Measurements from ENCODE around the gene HDAC6.
"Not testable (repeated sequence)": the region's sequence is repeated elsewhere in the genome, so short reads cannot be mapped to it uniquely, and the experiment has no call there.

The HDAC6 gene

DNA sequence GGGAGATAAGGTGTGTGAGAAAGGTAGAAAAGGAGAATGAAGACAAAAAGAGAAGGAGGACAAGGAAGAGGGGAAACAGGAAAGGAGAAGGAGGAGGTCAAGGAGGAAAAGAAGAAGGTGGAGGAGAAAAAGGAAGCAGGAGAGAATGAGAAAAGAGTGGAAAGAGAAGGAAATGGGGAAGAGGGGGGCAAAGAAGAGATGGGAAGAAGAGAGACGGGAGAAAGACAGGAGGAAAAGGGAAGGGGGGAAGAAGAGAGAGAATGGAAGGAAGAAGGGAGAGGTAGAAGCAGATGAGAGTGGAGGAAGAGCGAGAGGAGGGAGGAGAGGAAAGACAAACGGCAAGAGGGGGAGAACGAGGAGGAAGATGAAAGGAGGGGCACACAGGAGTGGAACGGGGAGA lies 11.4 kb upstream of the HDAC6 start:
- no peak for DNase-seq

DNA sequence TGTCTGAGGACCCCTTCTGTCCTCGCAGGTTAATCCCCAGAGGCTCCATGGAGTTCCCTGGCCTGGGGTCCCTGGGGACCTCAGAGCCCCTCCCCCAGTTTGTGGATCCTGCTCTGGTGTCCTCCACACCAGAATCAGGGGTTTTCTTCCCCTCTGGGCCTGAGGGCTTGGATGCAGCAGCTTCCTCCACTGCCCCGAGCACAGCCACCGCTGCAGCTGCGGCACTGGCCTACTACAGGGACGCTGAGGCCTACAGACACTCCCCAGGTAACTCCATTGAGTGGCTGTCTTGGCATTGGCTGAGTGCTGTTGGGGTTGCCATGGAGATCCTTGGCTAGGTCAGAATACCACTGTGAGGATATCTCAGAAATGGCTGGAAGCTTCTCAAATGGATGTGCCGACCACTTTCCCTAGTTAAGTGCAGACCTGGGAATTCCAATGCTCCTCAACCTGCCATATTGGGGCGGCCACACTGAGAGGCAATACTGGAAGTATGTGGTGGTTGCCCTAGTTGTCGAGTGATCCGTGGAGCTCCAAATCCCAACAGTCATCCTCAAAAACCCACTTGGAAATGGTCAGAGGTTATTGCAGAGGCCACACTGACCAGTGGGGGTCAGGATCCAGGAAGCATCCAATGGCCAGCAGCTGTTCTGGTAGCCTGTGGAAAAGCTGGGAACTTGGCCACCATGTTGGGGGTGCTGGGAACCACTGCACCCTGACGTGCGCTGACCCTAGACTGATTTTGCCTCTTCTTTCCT lies 10.6 kb upstream of the HDAC6 start:
- no peak for DNase-seq

DNA sequence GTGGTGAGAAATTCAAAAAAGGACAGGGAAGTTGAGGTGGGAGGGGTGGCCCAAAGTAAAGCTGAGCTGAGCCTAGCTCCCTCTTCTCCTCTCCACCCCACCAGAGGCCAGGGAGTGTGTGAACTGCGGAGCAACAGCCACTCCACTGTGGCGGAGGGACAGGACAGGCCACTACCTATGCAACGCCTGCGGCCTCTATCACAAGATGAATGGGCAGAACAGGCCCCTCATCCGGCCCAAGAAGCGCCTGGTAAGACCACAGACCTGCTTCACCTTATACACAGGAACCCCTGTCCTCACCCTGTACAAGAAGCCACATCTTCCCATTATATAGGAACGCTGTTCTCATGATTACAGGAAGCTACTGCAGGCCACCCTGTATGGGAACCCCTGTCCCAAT lies 9.6 kb upstream of the HDAC6 start:
- DNase-seq = no peak

DNA sequence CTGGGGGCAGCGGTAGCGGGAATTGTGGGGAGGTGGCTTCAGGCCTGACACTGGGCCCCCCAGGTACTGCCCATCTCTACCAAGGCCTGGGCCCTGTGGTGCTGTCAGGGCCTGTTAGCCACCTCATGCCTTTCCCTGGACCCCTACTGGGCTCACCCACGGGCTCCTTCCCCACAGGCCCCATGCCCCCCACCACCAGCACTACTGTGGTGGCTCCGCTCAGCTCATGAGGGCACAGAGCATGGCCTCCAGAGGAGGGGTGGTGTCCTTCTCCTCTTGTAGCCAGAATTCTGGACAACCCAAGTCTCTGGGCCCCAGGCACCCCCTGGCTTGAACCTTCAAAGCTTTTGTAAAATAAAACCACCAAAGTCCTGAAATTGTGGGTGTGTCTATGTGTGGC lies 7.9 kb upstream of the HDAC6 start:
- no peak for DNase-seq

DNA sequence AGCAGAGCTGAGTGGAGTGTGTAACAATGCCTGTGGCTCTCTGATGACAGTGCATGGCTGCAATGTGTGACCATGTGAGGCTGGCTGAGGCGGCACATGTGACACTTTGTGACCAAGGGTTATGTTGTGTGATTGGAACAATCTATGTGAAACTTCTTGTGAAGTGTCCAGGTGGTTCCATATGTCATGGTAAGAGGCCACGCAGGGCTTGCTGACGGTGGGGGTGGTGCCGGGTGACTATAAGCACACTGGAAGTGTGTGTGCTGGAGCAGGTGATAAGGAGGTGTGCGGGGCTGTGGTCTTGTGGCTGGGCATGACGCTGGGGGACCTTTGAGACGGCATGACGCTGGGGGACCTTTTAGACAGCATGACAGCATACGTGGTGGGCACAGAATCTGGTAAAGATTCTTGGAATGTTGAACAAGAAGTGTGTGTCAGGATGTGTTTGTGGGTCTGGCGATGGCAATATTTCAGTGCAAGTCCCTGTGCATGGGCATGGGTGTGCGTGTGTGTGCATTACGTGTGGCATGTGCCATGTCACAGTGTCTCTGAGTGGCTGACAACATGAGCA lies 7.4 kb upstream of the HDAC6 start:
- DNase-seq = no peak

DNA sequence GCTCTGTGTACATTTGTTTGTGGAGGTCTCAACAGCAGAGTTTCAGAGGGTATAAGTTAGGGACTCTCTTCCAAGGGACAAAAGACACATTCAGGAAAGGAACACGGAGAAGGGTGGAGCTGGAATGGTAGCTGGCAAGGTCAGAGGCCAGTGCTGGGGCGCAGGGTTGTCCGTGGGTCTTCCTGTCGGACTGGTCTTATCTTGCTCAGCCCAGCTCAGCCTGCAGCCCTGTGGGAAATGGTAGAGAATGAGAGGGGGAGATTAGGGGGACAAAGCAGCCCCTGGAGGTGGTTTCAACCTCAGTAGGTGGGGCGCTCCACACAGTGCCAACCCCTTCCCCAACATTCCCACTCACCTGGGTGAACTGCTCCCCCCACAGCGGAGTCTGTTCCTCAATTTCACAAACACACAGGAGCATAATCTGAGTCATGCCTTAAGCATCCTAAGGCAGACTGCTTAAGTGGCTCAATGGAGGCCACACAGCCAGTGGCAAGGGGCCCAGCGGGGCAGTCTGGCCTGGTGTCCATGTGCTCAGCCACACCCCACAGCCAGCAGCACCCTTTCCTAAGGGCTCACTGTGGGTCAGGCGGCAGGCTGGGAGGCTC lies 6.9 kb upstream of the HDAC6 start:
- DNase-seq = no peak

DNA sequence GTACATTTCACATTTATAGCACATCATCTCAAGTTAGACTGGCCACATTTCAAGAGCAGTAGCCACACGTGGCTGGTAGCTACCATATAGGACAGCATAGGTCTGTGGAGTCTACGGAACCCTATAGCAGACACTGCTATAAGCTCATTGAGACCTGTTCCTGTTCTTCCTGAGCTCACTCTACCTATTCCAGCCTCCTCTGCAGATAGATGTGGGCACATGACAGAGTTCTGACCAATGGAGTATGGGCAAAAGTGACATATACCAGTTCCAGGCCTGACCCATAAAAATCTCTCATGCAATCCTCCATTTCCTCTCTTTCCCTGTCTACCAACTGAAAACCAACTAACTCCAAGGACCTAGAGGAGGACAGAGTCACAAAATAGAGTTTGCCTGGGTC lies 3.5 kb upstream of the HDAC6 start:
- DNase-seq = no peak

DNA sequence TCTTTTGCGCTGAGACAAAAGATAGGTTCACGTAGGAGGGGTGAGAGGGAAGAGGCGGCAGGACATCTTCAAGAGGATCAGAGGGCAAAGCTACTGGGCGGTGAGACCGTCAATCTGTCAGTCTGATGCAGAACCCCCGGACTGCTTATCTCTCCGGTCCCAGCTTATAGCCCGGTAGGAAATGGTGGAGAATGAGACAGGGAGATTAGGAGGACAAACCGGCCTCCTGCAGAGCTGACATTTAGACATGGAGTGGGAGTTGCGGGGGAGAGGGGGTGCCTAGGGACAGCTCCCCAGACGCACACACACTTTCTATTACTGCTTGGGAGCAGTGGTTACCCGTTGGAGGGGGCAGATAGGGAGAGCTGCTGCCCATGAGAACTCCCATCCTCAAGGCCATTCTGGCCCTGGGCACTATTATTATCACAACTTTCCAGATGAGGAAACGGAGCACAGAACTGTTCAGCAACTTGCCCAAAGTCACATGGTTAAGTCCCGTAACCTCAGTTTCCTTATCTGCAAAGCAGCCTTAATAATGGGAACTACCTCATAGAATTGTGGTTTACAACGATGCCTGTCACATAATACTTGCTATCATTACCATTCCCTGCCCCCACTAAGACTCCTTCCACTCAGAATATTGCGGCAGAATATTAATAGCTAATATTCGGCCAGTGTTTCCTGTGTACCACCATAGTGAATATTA lies 1.1 kb upstream of the HDAC6 start:
- DNase-seq = peak; percentile 17

DNA sequence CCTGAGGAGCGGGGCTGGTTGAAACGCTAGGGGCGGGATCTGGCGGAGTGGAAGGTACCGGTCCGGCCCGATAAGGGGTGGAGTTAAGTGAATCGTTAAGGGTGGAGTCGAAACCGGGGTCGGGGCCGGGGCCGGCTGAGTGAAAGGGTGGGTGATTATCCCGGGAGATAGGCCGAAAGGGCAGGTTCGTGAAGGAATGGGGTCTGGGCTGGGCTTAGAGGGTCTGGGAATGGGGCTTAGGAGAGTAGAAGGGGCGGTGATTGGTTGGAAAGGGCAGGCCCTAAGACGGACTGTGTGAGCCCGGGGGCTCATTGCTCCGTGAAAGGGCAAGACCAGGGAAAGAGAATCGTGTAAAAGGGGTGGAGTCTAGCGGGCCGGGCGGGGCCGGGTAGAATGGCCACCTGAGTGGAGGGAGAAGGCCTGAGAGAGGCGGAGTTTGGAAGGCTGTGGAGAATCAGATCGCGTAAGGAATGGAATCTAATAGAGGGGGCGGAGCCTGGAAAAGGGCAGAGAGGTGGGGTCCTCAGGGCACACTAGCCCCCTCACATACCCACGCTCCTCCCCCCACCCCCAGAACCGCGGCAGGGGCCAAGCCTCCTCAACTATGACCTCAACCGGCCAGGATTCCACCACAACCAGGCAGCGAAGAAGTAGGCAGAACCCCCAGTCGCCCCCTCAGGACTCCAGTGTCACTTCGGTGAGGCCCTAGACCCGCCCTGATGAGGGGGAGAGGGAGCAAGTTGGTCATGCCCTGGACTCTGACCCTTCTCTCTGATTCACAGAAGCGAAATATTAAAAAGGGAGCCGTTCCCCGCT lies 430 bp downstream of the HDAC6 start:
- DNase-seq = peak; percentile 88

DNA sequence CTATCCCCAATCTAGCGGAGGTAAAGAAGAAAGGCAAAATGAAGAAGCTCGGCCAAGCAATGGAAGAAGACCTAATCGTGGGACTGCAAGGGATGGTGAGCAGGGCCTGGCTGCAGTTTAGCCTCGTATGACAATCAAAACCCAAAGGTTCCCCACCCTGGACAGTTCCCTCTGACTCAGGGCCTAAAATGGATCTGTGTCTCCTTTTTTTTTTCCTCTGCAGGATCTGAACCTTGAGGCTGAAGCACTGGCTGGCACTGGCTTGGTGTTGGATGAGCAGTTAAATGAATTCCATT lies 986 bp downstream of the HDAC6 start:
- no peak for DNase-seq

DNA sequence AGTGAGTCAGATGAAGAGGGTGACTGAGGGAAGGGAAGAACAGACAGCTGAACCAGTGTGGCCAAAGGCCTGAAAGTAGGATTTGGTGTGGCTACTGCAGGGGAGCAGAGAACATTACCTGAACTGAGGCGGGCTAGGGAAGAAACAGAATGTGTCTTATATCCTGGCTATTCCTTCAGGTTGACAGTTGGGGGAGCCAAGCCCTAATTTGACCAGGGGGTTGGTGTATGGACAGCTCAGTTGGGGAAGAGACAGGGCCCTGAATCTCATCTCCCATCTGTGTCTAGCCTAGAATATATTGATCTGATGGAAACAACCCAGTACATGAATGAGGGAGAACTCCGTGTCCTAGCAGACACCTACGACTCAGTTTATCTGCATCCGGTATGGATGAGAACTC lies 4.2 kb downstream of the HDAC6 start:
- peak; percentile 4 for DNase-seq

DNA sequence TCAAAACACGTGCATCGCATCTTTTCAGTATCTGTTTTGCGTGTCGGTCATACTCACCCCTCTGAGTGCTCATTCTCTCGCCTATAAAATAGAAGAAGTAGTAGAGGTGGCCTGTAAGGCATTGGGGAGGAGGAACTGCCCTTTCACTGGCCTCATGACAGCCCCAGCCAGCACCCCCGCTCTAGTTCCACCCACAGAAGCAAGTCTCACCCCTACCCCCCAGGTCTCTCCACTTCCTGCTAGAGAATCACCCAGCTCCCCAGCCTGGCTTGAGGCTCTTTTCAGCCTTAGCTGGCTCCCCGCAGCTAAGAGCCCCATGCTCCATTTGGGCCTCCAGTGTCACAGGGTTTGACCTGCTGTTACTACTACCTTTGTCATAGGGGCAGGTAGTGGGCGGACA lies 11.8 kb downstream of the HDAC6 start:
- no peak for DNase-seq

DNA sequence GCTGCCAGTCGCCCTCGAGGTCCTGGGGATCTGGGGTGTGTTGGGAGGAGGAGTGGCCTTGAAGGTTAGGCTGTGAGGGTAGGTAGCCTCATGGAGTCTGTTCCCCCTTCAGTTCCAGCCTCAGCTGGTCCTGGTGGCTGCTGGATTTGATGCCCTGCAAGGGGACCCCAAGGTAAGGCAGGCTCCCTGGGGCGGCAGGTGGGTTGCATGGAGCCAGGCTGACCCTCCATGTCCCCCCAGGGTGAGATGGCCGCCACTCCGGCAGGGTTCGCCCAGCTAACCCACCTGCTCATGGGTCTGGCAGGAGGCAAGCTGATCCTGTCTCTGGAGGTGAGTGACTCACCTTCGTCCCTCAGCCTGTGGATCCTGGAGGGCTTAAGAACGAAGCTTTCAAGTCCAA lies 12.9 kb downstream of the HDAC6 start:
- no peak for DNase-seq

DNA sequence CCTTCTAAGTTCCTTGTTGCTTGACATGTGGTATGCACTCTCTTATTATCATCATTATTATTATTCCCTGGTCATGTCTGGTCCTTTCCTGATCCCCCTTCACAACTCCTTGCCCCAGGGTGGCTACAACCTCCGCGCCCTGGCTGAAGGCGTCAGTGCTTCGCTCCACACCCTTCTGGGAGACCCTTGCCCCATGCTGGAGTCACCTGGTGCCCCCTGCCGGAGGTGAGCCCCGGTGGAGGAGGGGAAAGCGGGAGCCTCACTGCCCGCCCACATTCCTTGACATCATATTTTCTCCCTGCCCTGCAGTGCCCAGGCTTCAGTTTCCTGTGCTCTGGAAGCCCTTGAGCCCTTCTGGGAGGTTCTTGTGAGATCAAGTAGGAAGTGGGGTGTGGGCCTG lies 13.4 kb downstream of the HDAC6 start:
- DNase-seq = no peak

DNA sequence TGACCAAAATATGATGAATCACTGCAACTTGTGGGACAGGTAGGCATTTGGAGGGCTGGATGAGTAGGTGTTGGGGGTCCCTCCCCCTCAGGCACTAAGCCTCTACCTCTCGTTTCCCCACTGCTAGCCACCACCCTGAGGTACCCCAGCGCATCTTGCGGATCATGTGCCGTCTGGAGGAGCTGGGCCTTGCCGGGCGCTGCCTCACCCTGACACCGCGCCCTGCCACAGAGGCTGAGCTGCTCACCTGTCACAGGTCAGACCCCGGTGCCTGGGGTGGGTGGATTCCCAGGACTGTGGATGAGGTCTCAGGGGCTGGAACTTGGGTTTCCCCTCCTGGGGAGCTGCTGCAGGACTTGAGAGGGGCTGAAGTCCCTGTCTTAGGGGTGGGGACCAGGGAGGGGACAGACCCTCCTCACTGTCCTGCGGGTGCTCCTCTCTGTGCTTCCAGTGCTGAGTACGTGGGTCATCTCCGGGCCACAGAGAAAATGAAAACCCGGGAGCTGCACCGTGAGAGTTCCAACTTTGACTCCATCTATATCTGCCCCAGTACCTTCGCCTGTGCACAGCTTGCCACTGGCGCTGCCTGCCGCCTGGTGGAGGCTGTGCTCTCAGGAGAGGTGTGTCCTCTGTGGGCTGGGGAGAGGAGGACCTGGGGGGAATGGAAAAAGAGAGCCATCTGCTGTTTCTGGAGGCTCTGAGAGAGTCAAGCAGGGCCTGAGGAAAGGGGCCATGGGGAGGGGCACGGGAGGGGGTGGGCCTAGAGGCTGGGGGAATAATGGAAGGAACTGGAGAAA lies 14.3 kb downstream of the HDAC6 start:
- DNase-seq = no peak

DNA sequence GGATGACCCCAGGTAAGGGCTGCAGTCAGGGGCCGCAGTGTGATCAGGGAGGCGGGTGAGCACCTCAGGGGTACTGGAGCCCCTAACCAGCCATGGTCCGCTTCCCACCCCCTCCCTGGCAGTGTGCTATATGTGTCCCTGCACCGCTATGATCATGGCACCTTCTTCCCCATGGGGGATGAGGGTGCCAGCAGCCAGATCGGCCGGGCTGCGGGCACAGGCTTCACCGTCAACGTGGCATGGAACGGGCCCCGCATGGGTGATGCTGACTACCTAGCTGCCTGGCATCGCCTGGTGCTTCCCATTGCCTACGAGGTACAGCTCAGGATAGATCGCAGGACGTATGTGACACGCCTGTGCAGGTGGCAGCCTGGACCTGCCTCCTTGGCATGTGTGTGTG lies 16.2 kb downstream of the HDAC6 start:
- DNase-seq = no peak

DNA sequence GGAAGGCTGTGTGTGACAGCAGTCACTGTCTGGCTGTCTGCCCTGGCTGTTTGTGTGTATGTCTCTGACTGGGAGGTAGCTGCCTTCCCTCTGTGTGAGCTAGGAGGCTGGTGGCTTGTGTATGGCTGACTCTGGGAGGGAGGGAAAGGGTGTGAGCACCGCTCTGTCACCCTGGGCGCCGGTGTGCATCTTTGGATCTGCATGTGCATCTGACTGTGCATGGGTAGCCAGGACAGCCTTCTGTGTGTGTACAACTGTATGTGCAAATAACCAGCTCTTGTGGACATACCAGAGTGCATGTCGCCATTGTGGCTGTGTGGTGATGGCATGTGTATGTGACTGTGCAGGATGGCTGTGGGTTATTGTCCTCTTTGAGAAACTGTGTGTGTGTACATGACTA lies 17.0 kb downstream of the HDAC6 start:
- no peak for DNase-seq

DNA sequence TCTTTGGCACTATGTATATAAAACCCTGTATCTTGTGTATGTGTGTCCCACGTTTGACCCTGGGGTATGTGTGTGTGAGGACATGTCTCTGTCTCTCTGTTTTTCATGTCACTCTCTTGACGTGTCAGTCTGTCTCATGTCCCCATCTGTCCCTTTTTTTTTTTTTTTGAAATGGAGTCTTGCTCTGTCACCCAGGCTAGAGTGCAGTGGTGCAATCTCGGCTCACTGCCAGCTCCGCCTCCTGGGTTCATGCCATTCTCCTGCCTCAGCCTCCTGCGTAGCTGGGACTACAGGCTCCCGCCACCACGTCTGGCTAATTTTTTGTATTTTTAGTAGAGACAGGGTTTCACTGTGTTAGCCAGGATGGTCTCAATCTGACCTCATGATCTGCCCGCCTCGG lies 17.5 kb downstream of the HDAC6 start:
- DNase-seq = not testable (repeated sequence)

DNA sequence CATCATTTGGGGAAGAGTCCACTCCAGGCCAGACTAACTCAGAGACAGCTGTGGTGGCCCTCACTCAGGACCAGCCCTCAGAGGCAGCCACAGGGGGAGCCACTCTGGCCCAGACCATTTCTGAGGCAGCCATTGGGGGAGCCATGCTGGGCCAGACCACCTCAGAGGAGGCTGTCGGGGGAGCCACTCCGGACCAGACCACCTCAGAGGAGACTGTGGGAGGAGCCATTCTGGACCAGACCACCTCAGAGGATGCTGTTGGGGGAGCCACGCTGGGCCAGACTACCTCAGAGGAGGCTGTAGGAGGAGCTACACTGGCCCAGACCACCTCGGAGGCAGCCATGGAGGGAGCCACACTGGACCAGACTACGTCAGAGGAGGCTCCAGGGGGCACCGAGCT lies 21.2 kb downstream of the HDAC6 start:
- DNase-seq = no peak

DNA sequence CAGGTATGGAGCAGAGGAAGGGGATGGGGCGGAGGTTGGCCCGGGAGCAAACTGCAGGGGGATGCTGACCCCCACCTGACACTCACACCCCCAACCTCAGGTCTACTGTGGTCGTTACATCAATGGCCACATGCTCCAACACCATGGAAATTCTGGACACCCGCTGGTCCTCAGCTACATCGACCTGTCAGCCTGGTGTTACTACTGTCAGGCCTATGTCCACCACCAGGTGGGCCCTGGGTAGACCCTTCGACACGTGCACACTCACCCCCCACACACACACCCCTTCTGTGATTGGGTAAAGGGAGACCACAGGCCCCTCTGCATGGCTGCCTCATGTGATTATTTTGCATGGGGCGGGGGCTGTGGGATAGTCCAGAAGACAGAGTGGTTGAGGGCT lies 22.2 kb downstream of the HDAC6 start:
- DNase-seq = no peak

DNA sequence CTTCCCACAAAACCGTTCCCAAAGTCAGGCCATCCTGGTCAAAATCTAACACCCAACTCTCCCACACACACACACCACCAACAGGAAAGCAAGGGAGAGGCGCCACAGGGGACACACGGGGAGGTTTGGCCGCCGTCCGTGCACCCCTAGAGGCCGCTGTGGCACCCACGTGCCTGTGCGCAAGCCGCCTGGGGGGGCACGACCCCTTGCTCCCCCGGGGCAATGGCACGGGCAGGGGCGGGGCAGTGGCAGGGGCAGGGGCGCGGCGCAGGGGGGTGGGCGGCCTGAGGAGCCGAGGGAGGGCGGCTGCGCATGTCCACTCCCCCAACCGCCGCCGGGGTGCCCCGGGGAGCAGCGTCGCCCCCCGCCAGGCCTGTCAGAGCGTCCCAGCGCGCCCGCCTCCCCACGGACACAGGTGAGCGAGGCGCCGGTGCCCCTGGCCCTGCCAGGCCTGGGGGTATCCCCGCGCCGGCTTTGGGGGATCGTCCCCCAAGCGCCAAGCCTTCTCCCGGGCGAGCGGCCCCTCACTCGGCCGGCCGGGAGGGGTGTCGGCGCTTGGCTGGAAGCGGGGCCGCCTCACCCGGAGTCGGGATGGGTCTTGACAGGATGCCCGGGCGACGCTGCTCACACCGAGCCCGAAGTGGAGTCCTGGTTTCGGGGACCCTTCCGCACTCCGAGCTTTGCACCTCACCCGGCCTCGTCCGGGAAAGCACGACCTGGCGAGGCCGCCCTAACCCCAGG lies 24.4 kb downstream of the HDAC6 start, which contains the start of gene ERAS:
Gene ERAS (plus strand): TSS at position 379 of the 741 bp plus-strand sequence. CDS start 2,611 bp downstream, outside the sequence.
- DNase-seq = no peak
